Omental fat pad (tissue), 4 donors: ENCODE results near the gene ARL6IP4. TPM values are rescaled to one million over a fixed set of nuclear protein-coding genes. Genes with fewer than 3 reads are reported as not detected.

Source experiments
- ATAC-seq: fragments of 150-250 bp; one replicate; pipeline ENCODE4 v1.9.1; 2016; ENCODE audit warnings: mild to moderate bottlenecking, moderate library complexity; ENCODE audit not compliant: low FRiP score
- DNase-seq: peaks from one replicate; pipeline ENCODE4 v3.0.0-alpha.2; 2019; ENCODE audit warnings: low spot score
- CTCF ChIP-seq, 3 donors: fragments of 450-650 bp; IDR thresholded peaks; one replicate each; pipeline ENCODE4 v1.5.1; 2016 to 2017; ENCODE audit warnings: antibody characterized with exemption in 3 of 3, mild to moderate bottlenecking in 3 of 3, moderate library complexity in 2 of 3
- total RNA-seq, 4 donors: library from RNA; depleted of rRNA; stranded (reverse); fragments of >200 nt; gene quantifications; one replicate each; pipeline ENCODE4 v1.1.0, GENCODE V29; 2016

ARL6IP4 gene
- total RNA-seq, 4 donors from 2014 or later: 146 to 241 (median 189) TPM

GRCh38 chr12:122958198-122958888 lies 22.1 kb upstream of the ARL6IP4 start:
- DNase-seq (no peak), ATAC-seq (no peak)
- no peak for TF ChIP-seq CTCF (IDR thresholded peaks at IDR 0.05)

DNA sequence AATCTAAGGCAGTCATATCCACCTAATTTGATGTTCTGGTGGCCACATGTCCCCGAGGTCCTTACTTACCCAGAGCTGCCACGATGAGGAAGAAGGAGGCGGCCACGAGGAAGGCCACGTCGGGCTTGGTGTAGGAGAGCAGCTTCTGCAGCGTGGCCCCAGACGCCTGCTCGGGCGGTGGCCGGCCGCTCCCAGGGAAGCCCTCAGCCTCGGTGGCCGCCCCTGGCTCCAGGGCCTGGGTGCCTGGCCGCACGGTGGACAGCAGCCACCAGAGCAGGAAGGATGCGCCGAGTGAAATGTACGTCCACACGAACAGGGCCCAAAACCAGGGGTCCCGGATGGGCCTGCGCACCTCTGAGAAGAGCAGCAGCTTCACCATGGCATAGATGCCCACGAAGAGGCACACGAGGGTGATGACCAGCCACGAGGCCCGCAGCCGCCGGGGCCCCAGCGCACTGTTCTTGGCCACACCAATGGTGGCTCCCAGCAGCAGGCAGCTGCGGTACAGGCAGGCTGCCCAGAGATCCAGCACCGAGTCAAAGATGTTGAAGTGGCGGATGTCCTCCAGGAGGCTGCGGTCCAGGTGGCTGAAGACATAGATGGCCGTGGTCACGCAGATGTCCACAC lies 20.8 kb upstream of the ARL6IP4 start:
- ATAC-seq: no peak
- no peak for TF ChIP-seq CTCF (IDR thresholded peaks at IDR 0.05)

DNA sequence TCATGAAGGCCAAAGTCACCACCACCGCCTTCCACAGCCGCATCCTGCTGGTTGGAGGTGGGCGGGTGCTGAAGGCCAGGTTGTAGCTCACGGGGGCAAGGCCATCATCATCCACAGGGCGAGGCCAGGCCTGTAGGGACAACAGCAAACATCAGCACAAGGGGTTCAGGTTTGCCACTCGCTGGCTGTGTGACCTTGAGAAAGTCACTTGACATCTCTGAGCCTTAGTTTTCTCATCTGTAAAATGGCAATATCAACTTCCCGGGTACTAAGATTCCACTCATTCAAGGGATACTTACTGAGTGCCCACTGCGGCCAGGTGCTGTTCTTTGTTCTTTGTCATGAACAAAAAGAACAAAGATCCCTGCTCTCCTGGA lies 20.3 kb upstream of the ARL6IP4 start:
- no peak for TF ChIP-seq CTCF (IDR thresholded peaks at IDR 0.05)
- DNase-seq (no peak), ATAC-seq (no peak)

More for the DNA sequence above, 20.8 kb upstream of the ARL6IP4 start:
- no peak for DNase-seq

- TF ChIP-seq CTCF (IDR thresholded peaks at IDR 0.05): no peak
- ATAC-seq (no peak), DNase-seq (no peak)
These were observed 18.8 kb upstream of the ARL6IP4 start for GRCh38 chr12:122961531-122962329.

GRCh38 chr12:122963941-122964265 lies 16.6 kb upstream of the ARL6IP4 start:
- TF ChIP-seq CTCF (IDR thresholded peaks at IDR 0.05): no peak
- peak; percentile 38 for ATAC-seq
- DNase-seq: no peak

DNA sequence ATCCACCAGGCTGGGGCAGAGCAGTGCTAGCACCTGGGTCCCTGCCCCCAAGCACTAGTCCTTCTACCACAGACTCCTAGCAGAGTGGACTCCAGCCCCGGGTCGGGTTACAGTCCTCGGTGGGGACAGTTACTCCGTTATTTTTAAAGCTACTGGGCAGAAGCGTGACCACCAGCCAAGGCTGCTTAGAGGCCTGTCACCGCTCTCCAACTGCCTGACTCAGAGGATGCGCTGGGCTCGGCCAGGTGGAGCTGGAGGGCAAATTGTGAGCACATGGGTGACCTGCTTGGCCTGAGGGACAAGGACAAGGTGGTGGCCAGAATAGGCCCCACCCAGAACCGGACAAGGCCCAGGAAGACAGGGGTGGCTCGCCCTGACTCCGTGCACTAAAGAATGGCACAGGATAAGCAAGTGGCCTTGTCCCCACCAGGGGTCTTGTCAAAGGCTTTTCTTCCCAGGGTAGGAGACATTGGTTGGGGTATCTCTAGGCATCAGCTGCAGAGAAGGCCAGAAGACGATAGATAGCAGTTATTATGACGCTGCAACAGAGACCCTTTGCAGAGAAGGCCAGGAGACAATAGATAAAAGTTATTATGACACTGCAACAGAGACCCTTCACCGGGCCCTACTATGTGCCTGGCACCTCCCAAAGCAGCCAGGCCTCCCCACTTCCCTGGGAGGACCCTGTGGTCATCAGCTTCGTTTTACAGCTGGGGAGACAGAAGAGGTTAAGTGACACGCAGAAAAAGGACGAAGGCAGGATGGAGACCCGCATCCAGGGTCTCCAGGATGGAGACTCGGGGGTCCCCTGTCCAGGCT lies 15.8 kb upstream of the ARL6IP4 start:
- ATAC-seq (no peak), DNase-seq (no peak)
- TF ChIP-seq CTCF (IDR thresholded peaks at IDR 0.05): no peak
